Fibroblast of skin of back (primary cell): ENCODE results near the gene APH1A.
"Not testable (repeated sequence)": the region's sequence is repeated elsewhere in the genome, so short reads cannot be mapped to it uniquely, and the experiment has no call there.

Experiments used
- DNase-seq: peaks from one replicate; pipeline ENCODE4 v3.0.0-alpha.2; 2013

The APH1A gene

GRCh38 chr1:150233359-150234308 is 35.2 kb downstream of the APH1A start:
- DNase-seq, result peak; percentile 6

- not testable (repeated sequence) for DNase-seq
Measured at GRCh38 chr1:150232921-150233320, 35.9 kb downstream of the APH1A start.

- not testable (repeated sequence) for DNase-seq
Measured at GRCh38 chr1:150228246-150228645, 40.6 kb downstream of the APH1A start.

DNA sequence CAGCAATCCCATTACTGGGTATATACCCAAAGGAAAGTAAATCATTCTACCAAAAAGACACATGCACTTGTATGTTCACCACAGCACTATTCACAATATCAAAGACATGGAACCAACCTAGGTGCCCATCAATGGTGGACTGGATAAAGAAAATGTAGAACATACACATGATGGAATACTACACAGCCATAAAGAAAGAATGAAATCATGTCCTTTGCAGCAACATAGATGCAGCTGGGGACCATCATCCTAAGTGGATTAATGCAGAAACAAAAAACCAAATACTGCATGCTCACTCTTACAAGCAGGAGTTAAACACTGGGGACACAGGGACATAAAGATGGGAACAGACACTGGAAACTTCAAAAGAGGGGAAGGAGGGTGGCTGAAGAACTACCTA is 41.6 kb downstream of the APH1A start:
- DNase-seq, result no peak

GRCh38 chr1:150226486-150226885 is 42.3 kb downstream of the APH1A start:
- DNase-seq, result no peak

- DNase-seq, result no peak
Measured at GRCh38 chr1:150225546-150225945, 43.3 kb downstream of the APH1A start.

DNA sequence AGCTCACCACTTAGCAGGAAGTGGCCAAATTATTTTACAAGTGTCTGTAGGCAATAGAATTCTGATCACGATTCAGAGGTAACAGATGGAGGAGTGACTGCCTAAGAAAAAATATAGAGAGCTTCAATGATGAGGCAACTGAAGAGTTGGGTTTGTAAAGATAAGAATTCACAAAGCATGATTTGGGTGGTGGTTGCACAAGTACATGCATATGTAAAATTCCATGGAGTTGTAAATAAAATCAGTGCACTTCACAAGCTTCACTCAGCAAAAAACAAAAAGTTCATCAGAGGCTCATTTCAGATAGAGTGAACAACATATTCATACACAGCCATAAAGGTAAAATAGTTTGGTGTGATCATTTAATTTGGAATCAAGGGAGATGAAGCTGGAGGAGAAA is 43.8 kb downstream of the APH1A start:
- DNase-seq, result no peak

DNA sequence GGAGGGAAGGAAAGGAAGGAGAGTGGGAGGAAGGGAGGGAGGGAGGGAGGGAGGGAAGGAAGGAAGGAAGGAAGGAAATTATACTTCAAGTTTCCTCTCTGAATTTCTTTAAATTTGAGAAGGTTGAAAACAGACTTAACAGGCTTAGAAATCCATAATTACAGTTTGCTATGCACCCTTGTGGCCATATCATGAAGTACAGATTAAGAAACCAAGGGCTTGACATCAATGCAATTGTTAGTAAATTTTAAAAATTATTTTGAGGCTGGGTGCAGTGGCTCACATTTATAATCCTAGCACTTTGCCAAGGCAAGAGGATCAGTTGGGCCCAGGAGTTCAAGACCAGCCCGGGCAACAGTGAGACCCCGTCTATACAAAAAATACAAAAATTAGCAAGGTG is 47.3 kb downstream of the APH1A start:
- peak; percentile 48 for DNase-seq

DNA sequence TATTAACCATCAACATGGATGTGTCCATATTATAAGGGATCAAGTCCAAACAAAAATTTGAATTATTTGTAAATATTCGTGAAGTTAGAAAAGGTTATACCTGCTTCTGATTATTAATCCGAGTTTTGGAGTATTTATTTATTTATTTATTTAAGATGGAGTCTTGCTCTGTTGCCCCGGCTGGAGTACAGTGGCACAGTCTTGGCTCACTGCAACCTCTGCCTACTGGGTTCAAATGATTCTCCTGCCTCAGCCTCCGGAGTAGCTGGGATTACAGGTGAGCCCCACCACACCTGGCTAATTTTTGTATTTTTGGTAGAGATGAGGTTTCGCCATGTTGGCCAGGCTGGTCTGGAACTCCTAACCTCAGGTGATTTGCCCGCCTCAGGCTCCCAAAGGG is 53.0 kb downstream of the APH1A start:
- not testable (repeated sequence) for DNase-seq
